OCI-LY1 (cell line): Measurements from ENCODE around the gene TFPI.

ENCODE experiments used
- H2AFZ ChIP-seq: fragments of 200-600 bp; sonication (generic), shearing (Covaris generic); 2 replicates; pipeline ENCODE4 v1.6.0; 2014; ENCODE audit warnings: antibody characterized with exemption, mild to moderate bottlenecking, low read length
- H3F3A ChIP-seq: fragments of 200-600 bp; sonication (generic), shearing (Covaris generic); 2 replicates; pipeline ENCODE4 v1.6.0; 2014; ENCODE audit warnings: mild to moderate bottlenecking, antibody characterized with exemption, low read length, moderate library complexity; ENCODE audit not compliant: insufficient read depth
- H3K27ac ChIP-seq: fragments of 200-600 bp; sonication (generic); 2 replicates; pipeline ENCODE4 v1.5.1; 2014; ENCODE audit warnings: low read length, mixed run types, mild to moderate bottlenecking, low read depth; ENCODE audit not compliant: poor library complexity, severe bottlenecking
- H3K27me3 ChIP-seq: fragments of 200-600 bp; sonication (generic); 2 replicates; pipeline ENCODE4 v1.6.0; 2014; ENCODE audit warnings: antibody characterized with exemption, mild to moderate bottlenecking, low read length, moderate library complexity; ENCODE audit not compliant: insufficient read depth
- H3K36me3 ChIP-seq: fragments of 200-600 bp; sonication (generic); 2 replicates; pipeline ENCODE4 v1.6.1; 2014; ENCODE audit warnings: mild to moderate bottlenecking, antibody characterized with exemption, low read length, moderate library complexity, mixed read lengths; ENCODE audit not compliant: insufficient read depth
- H3K4me1 ChIP-seq: fragments of 200-600 bp; sonication (generic); 2 replicates; pipeline ENCODE4 v1.5.1; 2014; ENCODE audit warnings: mild to moderate bottlenecking, low read length, moderate library complexity; ENCODE audit not compliant: insufficient read depth, severe bottlenecking
- H3K4me2 ChIP-seq: fragments of 200-600 bp; sonication (generic), shearing (Covaris generic); 2 replicates; pipeline ENCODE4 v1.6.1; 2014; ENCODE audit warnings: low read length
- H3K4me3 ChIP-seq: fragments of 200-600 bp; sonication (generic); 2 replicates; pipeline ENCODE4 v1.5.1; 2014; ENCODE audit warnings: low read length, low read depth, mild to moderate bottlenecking, mixed read lengths; ENCODE audit not compliant: poor library complexity, severe bottlenecking
- H3K79me2 ChIP-seq: fragments of 200-600 bp; shearing (Covaris generic); 2 replicates; pipeline ENCODE4 v1.6.1; 2016; ENCODE audit warnings: mixed run types, low read length, mixed read lengths; ENCODE audit not compliant: insufficient read depth
- H3K9ac ChIP-seq: fragments of 200-600 bp; sonication (generic), shearing (Covaris generic); 2 replicates; pipeline ENCODE4 v1.6.1; 2014; ENCODE audit warnings: mild to moderate bottlenecking, low read length, mixed read lengths
- H3K9me2 ChIP-seq: fragments of 200-600 bp; sonication (generic), shearing (Covaris generic); 2 replicates; pipeline ENCODE4 v1.6.1; 2014; ENCODE audit warnings: low read depth, mild to moderate bottlenecking, low read length, mixed read lengths
- H3K9me3 ChIP-seq: fragments of 200-600 bp; shearing (Covaris generic); 2 replicates; pipeline ENCODE4 v1.6.1; 2014; ENCODE audit warnings: low read length, mixed read lengths
- H4K20me1 ChIP-seq: fragments of 200-600 bp; sonication (generic), shearing (Covaris generic); 2 replicates; pipeline ENCODE4 v1.6.0; 2016; ENCODE audit warnings: mild to moderate bottlenecking, low read length; ENCODE audit not compliant: insufficient read depth
- CTCF ChIP-seq: fragments of 200-600 bp; sonication (generic), shearing (Covaris generic); IDR thresholded peaks from 2 replicates; pipeline ENCODE4 v1.5.1; 2017; ENCODE audit warnings: mild to moderate bottlenecking, antibody characterized with exemption, low read length, moderate library complexity, mixed read lengths
- EZH2 ChIP-seq: fragments of 200-600 bp; sonication (generic), shearing (Covaris generic); IDR thresholded peaks from 2 replicates; pipeline ENCODE4 v1.8.0; 2017; ENCODE audit warnings: borderline replicate concordance, mixed run types, mild to moderate bottlenecking, antibody characterized with exemption, low read length, moderate library complexity, mixed read lengths

Gene TFPI

GRCh38 chr2:187504312-187504921 is 49.8 kb downstream of the TFPI start:
- H3K27ac ChIP-seq: no peak overlapping the region
- H2AFZ ChIP-seq: no peak overlapping the region
- TF ChIP-seq EZH2 (no peak), CTCF (no peak)
- H4K20me1 ChIP-seq: no peaks in the 10 kb centered on the region
- H3K79me2 ChIP-seq: no peaks in the 10 kb centered on the region
- H3K9ac ChIP-seq: no peak overlapping the region
- no peaks in the 10 kb centered on the region for H3K36me3 ChIP-seq
- no peak overlapping the region for H3K4me3 ChIP-seq
- no peaks in the 10 kb centered on the region for H3F3A ChIP-seq
- no peaks in the 10 kb centered on the region for H3K27me3 ChIP-seq
- no peaks in the 10 kb centered on the region for H3K4me1 ChIP-seq
- H3K9me3 ChIP-seq: no peaks in the 10 kb centered on the region
- H3K9me2 ChIP-seq: no peaks in the 10 kb centered on the region
- no peak overlapping the region for H3K4me2 ChIP-seq

- no peak overlapping the region for H3K9ac ChIP-seq
- no peaks in the 10 kb centered on the region for H3K36me3 ChIP-seq
- no peak overlapping the region for H3K4me2 ChIP-seq
- H3F3A ChIP-seq: no peaks in the 10 kb centered on the region
- no peaks in the 10 kb centered on the region for H3K9me3 ChIP-seq
- no peaks in the 10 kb centered on the region for H3K4me1 ChIP-seq
- no peaks in the 10 kb centered on the region for H3K9me2 ChIP-seq
- no peaks in the 10 kb centered on the region for H4K20me1 ChIP-seq
- no peak for TF ChIP-seq EZH2
- no peak for TF ChIP-seq CTCF
- no peaks in the 10 kb centered on the region for H3K79me2 ChIP-seq
- H3K4me3 ChIP-seq: no peak overlapping the region
- no peak overlapping the region for H2AFZ ChIP-seq
- no peak overlapping the region for H3K27ac ChIP-seq
- no peaks in the 10 kb centered on the region for H3K27me3 ChIP-seq
Observed at GRCh38 chr2:187503700-187504099, 50.5 kb downstream of the TFPI start.

- H3K79me2 ChIP-seq: no peaks in the 10 kb centered on the region
- H3F3A ChIP-seq: no peaks in the 10 kb centered on the region
- H3K9ac ChIP-seq: no peak overlapping the region
- H3K36me3 ChIP-seq: no peaks in the 10 kb centered on the region
- no peak overlapping the region for H2AFZ ChIP-seq
- H3K27ac ChIP-seq: no peak overlapping the region
- TF ChIP-seq EZH2: no peak
- TF ChIP-seq CTCF: no peak
- H3K4me2 ChIP-seq: no peak overlapping the region
- H3K4me1 ChIP-seq: no peaks in the 10 kb centered on the region
- no peaks in the 10 kb centered on the region for H3K27me3 ChIP-seq
- no peaks in the 10 kb centered on the region for H3K9me3 ChIP-seq
- no peaks in the 10 kb centered on the region for H4K20me1 ChIP-seq
- H3K4me3 ChIP-seq: no peak overlapping the region
- H3K9me2 ChIP-seq: no peaks in the 10 kb centered on the region
Observed at GRCh38 chr2:187502467-187502866, 51.8 kb downstream of the TFPI start.
